Myocyte (in vitro differentiated cells): ENCODE measurements around the gene ANKS3. TPM values are rescaled to one million over a fixed set of nuclear protein-coding genes. Genes with fewer than 3 reads are reported as not detected.

Experiments used
- DNase-seq: peaks from one replicate; pipeline ENCODE4 v3.0.0-alpha.2; 2012; ENCODE audit warnings: low read depth
- total RNA-seq: library from RNA; depleted of rRNA; stranded (reverse); fragments of >200 nt; gene quantifications from 2 replicates; pipeline ENCODE4 v1.2.3, GENCODE V29; 2014

The ANKS3 gene
- total RNA-seq, 1 donor from 2014 or later, result 16.8 TPM

- DNase-seq, result no peak
These were observed 36.9 kb downstream of the ANKS3 start for GRCh38 chr16:4696905-4697847.

- no peak for DNase-seq
These were observed 37.7 kb downstream of the ANKS3 start for GRCh38 chr16:4696172-4696904.

GRCh38 chr16:4695473-4696171, 38.4 kb downstream of the ANKS3 start:
- DNase-seq, result no peak

GRCh38 chr16:4694642-4695451, 39.2 kb downstream of the ANKS3 start:
- DNase-seq, result no peak

- DNase-seq, result peak; percentile 42
These were observed 40.0 kb downstream of the ANKS3 start for GRCh38 chr16:4693956-4694641.

GRCh38 chr16:4693296-4693955, 40.6 kb downstream of the ANKS3 start, which contains the start of gene NUDT16L1:
Gene NUDT16L1 (plus strand): TSS chr16:4693562. CDS start chr16:4693727, 165 bp downstream.
- DNase-seq, result peak; percentile 97

GRCh38 chr16:4692460-4693295, 41.4 kb downstream of the ANKS3 start:
- peak; percentile 64 for DNase-seq

- DNase-seq, result peak; percentile 26
These were observed 42.2 kb downstream of the ANKS3 start for GRCh38 chr16:4691666-4692412.

GRCh38 chr16:4690946-4691665, 43.0 kb downstream of the ANKS3 start:
- no peak for DNase-seq

GRCh38 chr16:4689864-4690704, 44.0 kb downstream of the ANKS3 start:
- DNase-seq, result no peak

- DNase-seq, result no peak
These were observed 44.9 kb downstream of the ANKS3 start for GRCh38 chr16:4689091-4689671.

GRCh38 chr16:4688674-4689045, 45.4 kb downstream of the ANKS3 start:
- no peak for DNase-seq

- no peak for DNase-seq
These were observed 46.0 kb downstream of the ANKS3 start for GRCh38 chr16:4687946-4688673.

GRCh38 chr16:4687416-4687815, 46.7 kb downstream of the ANKS3 start:
- no peak for DNase-seq
